Neuronal stem cell (in vitro differentiated cells): ENCODE results near the gene NPEPPS.

Experiments
- DNase-seq: peaks from one replicate; pipeline ENCODE4 v3.0.0-alpha.2; 2013; ENCODE audit warnings: low spot score
- H2AFZ ChIP-seq: one replicate; pipeline ENCODE4 v1.6.1; 2013; ENCODE audit warnings: mild to moderate bottlenecking, low read length, inconsistent platforms
- H2AK5ac ChIP-seq: 2 replicates; pipeline ENCODE4 v1.6.1; 2013; ENCODE audit warnings: low read depth, mild to moderate bottlenecking, inconsistent platforms, low read length, moderate library complexity, mixed read lengths
- H2BK120ac ChIP-seq: 2 replicates; pipeline ENCODE4 v1.6.1; 2013; ENCODE audit warnings: low read depth, mild to moderate bottlenecking, inconsistent platforms, low read length, moderate library complexity, mixed read lengths
- H2BK12ac ChIP-seq: one replicate; pipeline ENCODE4 v1.6.1; 2013; ENCODE audit warnings: low read length, inconsistent platforms
- H2BK15ac ChIP-seq: 2 replicates; pipeline ENCODE4 v1.6.1; 2013; ENCODE audit warnings: mild to moderate bottlenecking, low read length, inconsistent platforms, mixed read lengths
- H2BK5ac ChIP-seq: one replicate; pipeline ENCODE4 v1.6.1; 2013; ENCODE audit warnings: inconsistent platforms, mild to moderate bottlenecking, low read length, moderate library complexity
- H3K14ac ChIP-seq: one replicate; pipeline ENCODE4 v1.6.1; 2013; ENCODE audit warnings: low read length, inconsistent platforms
- H3K18ac ChIP-seq: 2 replicates; pipeline ENCODE4 v1.6.1; 2013; ENCODE audit warnings: low read length, inconsistent platforms
- H3K23ac ChIP-seq: 2 replicates; pipeline ENCODE4 v1.6.1; 2013; ENCODE audit warnings: low read depth, mild to moderate bottlenecking, mixed read lengths, low read length, inconsistent platforms; ENCODE audit not compliant: poor library complexity
- H3K27ac ChIP-seq: replicated peaks from 3 replicates; pipeline ENCODE4 v1.5.1; 2013; ENCODE audit warnings: low read length, inconsistent platforms
- H3K27me3 ChIP-seq, 3 experiments: 2 replicates each; pipeline ENCODE4 v1.6.1; 2013; ENCODE audit warnings: low read length in 3 of 3, mild to moderate bottlenecking in 2 of 3, inconsistent platforms in 1 of 3, low read depth in 1 of 3, mixed read lengths in 1 of 3, moderate library complexity in 1 of 3; ENCODE audit not compliant: control insufficient read depth in 3 of 3, insufficient read depth in 3 of 3
- H3K36me3 ChIP-seq, 2 donors: replicated peaks in 1 of 2; 2 replicates each; pipeline ENCODE4 v1.6.1; 2013; ENCODE audit warnings: low read length in 2 of 2; ENCODE audit not compliant: control insufficient read depth in 2 of 2, insufficient read depth in 2 of 2
- H3K4ac ChIP-seq: 2 replicates; pipeline ENCODE4 v1.6.1; 2013; ENCODE audit warnings: inconsistent platforms, mild to moderate bottlenecking, low read length, moderate library complexity
- H3K4me1 ChIP-seq, 2 donors: 1 replicate in 1 of 2; 2 replicates in 1 of 2; pipeline ENCODE4 v1.6.1; 2013; ENCODE audit warnings: low read length in 2 of 2, low read depth in 1 of 2; ENCODE audit not compliant: control insufficient read depth in 2 of 2, insufficient read depth in 1 of 2
- H3K4me2 ChIP-seq: one replicate; pipeline ENCODE4 v1.6.1; 2013; ENCODE audit warnings: mild to moderate bottlenecking, low read length, inconsistent platforms; ENCODE audit not compliant: insufficient read depth, poor library complexity, severe bottlenecking
- H3K4me3 ChIP-seq, 2 donors: 2 replicates each; pipeline ENCODE4 v1.5.1; 2013; ENCODE audit warnings: low read length in 2 of 2, mild to moderate bottlenecking in 2 of 2, inconsistent platforms in 1 of 2, moderate library complexity in 1 of 2
- H3K79me1 ChIP-seq: one replicate; pipeline ENCODE4 v1.6.1; 2013; ENCODE audit warnings: low read depth, mild to moderate bottlenecking, inconsistent platforms, low read length, moderate library complexity
- H3K9ac ChIP-seq: one replicate; pipeline ENCODE4 v1.6.1; 2013; ENCODE audit warnings: mild to moderate bottlenecking, low read depth, low read length, inconsistent platforms; ENCODE audit not compliant: poor library complexity
- H3K9me3 ChIP-seq, 2 donors: replicated peaks in 1 of 2; 2 replicates each; pipeline versions ENCODE3 to v1.6.1; 2013; ENCODE audit warnings: low read length in 2 of 2, mild to moderate bottlenecking in 2 of 2, inconsistent platforms in 1 of 2, low read depth in 1 of 2, mixed read lengths in 1 of 2, moderate library complexity in 1 of 2; ENCODE audit not compliant: control insufficient read depth in 2 of 2, insufficient read depth in 1 of 2
- H4K8ac ChIP-seq: one replicate; pipeline ENCODE4 v1.6.1; 2013; ENCODE audit warnings: low read depth, mild to moderate bottlenecking, inconsistent platforms, low read length, moderate library complexity
- H4K91ac ChIP-seq: one replicate; pipeline ENCODE4 v1.6.1; 2013; ENCODE audit warnings: low read length, low read depth, mild to moderate bottlenecking, inconsistent platforms; ENCODE audit not compliant: poor library complexity
- WGBS, 2 donors: extraction: QIAGEN DNeasy Blood & Tissue Kit; methylation state at CpG; one replicate each; pipeline ENCODE4 v1.1.7; 2013; ENCODE audit warnings: missing lambda C conversion rate in 2 of 2, mixed read lengths in 1 of 2; ENCODE audit not compliant: insufficient read length in 2 of 2, insufficient replicate concordance in 1 of 2; ENCODE audit errors: extremely low coverage in 2 of 2; 5-methylcytosine and 5-hydroxymethylcytosine counted together

The NPEPPS gene

GRCh38 chr17:47638903-47639302 is 108.0 kb downstream of the NPEPPS start:
- Histone ChIP-seq H2BK5ac (no peak overlapping the region), H3K4me2 (no peak overlapping the region), H3K27me3 (no peaks in the 10 kb centered on the region), H3K9me3 (no peaks in the 10 kb centered on the region), H4K91ac (no peak overlapping the region), H2BK12ac (no peak overlapping the region), H2BK15ac (no peak overlapping the region), H3K27ac (no peak overlapping the region), H3K18ac (no peak overlapping the region), H3K4me1 (no peaks in the 10 kb centered on the region), H3K9ac (no peak overlapping the region), H2AFZ (no peak overlapping the region), H3K14ac (no peak overlapping the region), H3K79me1 (no peaks in the 10 kb centered on the region), H3K36me3 (peaks cover 4 to 42% of the 10 kb centered on the region in 2 donors), H3K4ac (no peak overlapping the region), H3K23ac (no peak overlapping the region), H3K4me3 (no peak overlapping the region), H2BK120ac (no peak overlapping the region), H4K8ac (no peak overlapping the region), H2AK5ac (no peak overlapping the region)
- no CpG with 5 or more reads among the region's 5 CpGs for WGBS, 2 donors
- DNase-seq: no peak

DNA sequence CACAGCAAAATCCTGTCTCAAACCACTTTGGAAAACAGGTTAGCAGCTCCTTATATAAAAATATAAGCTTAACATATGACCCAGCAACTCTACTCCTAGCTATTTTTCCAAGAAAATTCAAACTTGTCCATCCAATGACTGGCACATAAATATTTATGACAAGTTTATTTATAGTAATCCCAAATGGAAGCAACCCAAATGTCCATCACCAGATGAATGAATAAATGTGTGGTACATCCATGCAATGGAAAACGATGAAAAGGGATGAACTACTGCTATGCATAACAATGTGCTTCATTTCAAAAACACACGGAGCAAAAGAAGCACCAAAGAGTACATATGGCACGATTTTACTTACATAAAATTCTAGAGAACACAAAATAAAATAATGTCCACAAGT is 109.2 kb downstream of the NPEPPS start:
- no peak overlapping the region for H4K8ac ChIP-seq
- H2BK5ac ChIP-seq: no peak overlapping the region
- H3K9me3 ChIP-seq: no peaks in the 10 kb centered on the region
- H4K91ac ChIP-seq: no peak overlapping the region
- no peaks in the 10 kb centered on the region for H3K79me1 ChIP-seq
- H3K23ac ChIP-seq: no peak overlapping the region
- H2BK15ac ChIP-seq: no peak overlapping the region
- H3K4me3 ChIP-seq: no peak overlapping the region
- H2AFZ ChIP-seq: no peak overlapping the region
- WGBS, 2 donors: no CpG with 5 or more reads among the region's 3 CpGs
- no peak overlapping the region for H3K14ac ChIP-seq
- no peaks in the 10 kb centered on the region for H3K27me3 ChIP-seq
- no peak overlapping the region for H3K4ac ChIP-seq
- H3K4me1 ChIP-seq: no peaks in the 10 kb centered on the region
- no peak overlapping the region for H3K27ac ChIP-seq
- no peak overlapping the region for H3K4me2 ChIP-seq
- H3K36me3 ChIP-seq: peaks cover 4 to 32% of the 10 kb centered on the region in 2 donors
- no peak overlapping the region for H3K18ac ChIP-seq
- no peak overlapping the region for H2BK12ac ChIP-seq
- H2AK5ac ChIP-seq: no peak overlapping the region
- no peak overlapping the region for H3K9ac ChIP-seq
- no peak for DNase-seq
- no peak overlapping the region for H2BK120ac ChIP-seq

GRCh38 chr17:47641202-47641601 is 110.3 kb downstream of the NPEPPS start:
- Histone ChIP-seq H3K79me1 (no peaks in the 10 kb centered on the region), H3K23ac (no peak overlapping the region), H3K27ac (no peak overlapping the region), H3K4me3 (no peak overlapping the region), H3K4me2 (no peak overlapping the region), H4K91ac (no peak overlapping the region), H3K4ac (no peak overlapping the region), H3K9me3 (no peaks in the 10 kb centered on the region), H3K14ac (no peak overlapping the region), H3K36me3 (peaks cover 2 to 25% of the 10 kb centered on the region in 2 donors), H4K8ac (no peak overlapping the region), H3K4me1 (no peaks in the 10 kb centered on the region), H2BK120ac (no peak overlapping the region), H2AFZ (no peak overlapping the region), H2BK5ac (no peak overlapping the region), H2BK15ac (no peak overlapping the region), H3K18ac (no peak overlapping the region), H3K9ac (no peak overlapping the region), H3K27me3 (no peaks in the 10 kb centered on the region), H2AK5ac (no peak overlapping the region), H2BK12ac (no peak overlapping the region)
- WGBS, 2 donors: no CpG with 5 or more reads among the region's 4 CpGs
- DNase-seq: no peak

DNA sequence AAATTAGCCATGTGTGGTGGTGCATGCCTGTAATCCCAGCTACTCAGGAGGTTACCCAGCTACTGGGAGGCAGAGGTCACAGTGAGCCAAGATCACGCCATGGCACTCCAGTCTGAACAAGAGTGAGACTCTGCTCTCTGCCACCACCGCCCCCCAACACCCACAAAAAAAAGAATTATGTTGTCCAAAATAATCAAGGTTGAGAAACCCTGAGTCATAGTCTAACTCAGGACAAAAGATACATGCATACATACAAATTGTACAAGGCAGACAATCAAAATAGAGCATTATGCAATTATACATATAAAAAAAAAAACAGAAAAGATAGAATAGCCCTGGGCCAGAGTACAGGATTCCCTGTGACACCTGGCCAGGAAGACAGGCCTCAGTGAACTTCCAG is 112.2 kb downstream of the NPEPPS start:
- H3K27ac ChIP-seq: no peak overlapping the region
- peaks cover 0 to 6% of the 10 kb centered on the region in 2 donors for H3K36me3 ChIP-seq
- WGBS, 2 donors: no CpG with 5 or more reads among the region's 2 CpGs
- no peak overlapping the region for H3K23ac ChIP-seq
- no peak overlapping the region for H4K8ac ChIP-seq
- H3K4me1 ChIP-seq: no peaks in the 10 kb centered on the region
- H2BK5ac ChIP-seq: no peak overlapping the region
- no peak overlapping the region for H2BK120ac ChIP-seq
- no peak overlapping the region for H3K4me2 ChIP-seq
- no peaks in the 10 kb centered on the region for H3K9me3 ChIP-seq
- H3K79me1 ChIP-seq: peaks cover 3% of the 10 kb centered on the region
- no peak overlapping the region for H2BK12ac ChIP-seq
- H2AFZ ChIP-seq: no peak overlapping the region
- H3K4me3 ChIP-seq: no peak overlapping the region
- no peak overlapping the region for H3K9ac ChIP-seq
- no peak overlapping the region for H3K18ac ChIP-seq
- H3K27me3 ChIP-seq: no peaks in the 10 kb centered on the region
- H3K14ac ChIP-seq: no peak overlapping the region
- no peak overlapping the region for H2AK5ac ChIP-seq
- no peak overlapping the region for H2BK15ac ChIP-seq
- H4K91ac ChIP-seq: no peak overlapping the region
- H3K4ac ChIP-seq: no peak overlapping the region
- DNase-seq: no peak
